NCI-H446 treated with DMSO at 0.1 percent for 48 hours (cell line): ENCODE measurements around the gene CDK14.
"Not testable (repeated sequence)": the region's sequence is repeated elsewhere in the genome, so short reads cannot be mapped to it uniquely, and the experiment has no call there.

Experiments
- DNase-seq: peaks from one replicate; lab custom pipeline; 2025; lab: John Stamatoyannopoulos, UW

CDK14 gene

GRCh38 chr7:91157579-91158320 is 561.6 kb downstream of the CDK14 start:
- no peak for DNase-seq

GRCh38 chr7:91162436-91162835 is 566.3 kb downstream of the CDK14 start:
- DNase-seq = no peak

- DNase-seq = no peak
These were observed 568.4 kb downstream of the CDK14 start for GRCh38 chr7:91164506-91164905.

GRCh38 chr7:91165006-91165845 is 569.1 kb downstream of the CDK14 start:
- DNase-seq = no peak

GRCh38 chr7:91165846-91166230 is 569.7 kb downstream of the CDK14 start:
- DNase-seq = no peak

- no peak for DNase-seq
These were observed 573.0 kb downstream of the CDK14 start for GRCh38 chr7:91168871-91169829.

GRCh38 chr7:91169830-91170191 is 573.7 kb downstream of the CDK14 start:
- no peak for DNase-seq

- not testable (repeated sequence) for DNase-seq
These were observed 577.1 kb downstream of the CDK14 start for GRCh38 chr7:91173265-91173664.

GRCh38 chr7:91180746-91181145 is 584.6 kb downstream of the CDK14 start:
- no peak for DNase-seq

GRCh38 chr7:91181949-91182348 is 585.8 kb downstream of the CDK14 start:
- DNase-seq = no peak

- DNase-seq = no peak
These were observed 587.0 kb downstream of the CDK14 start for GRCh38 chr7:91182819-91183764.

- DNase-seq = no peak
These were observed 589.6 kb downstream of the CDK14 start for GRCh38 chr7:91185771-91186170.

- DNase-seq = no peak
These were observed 590.9 kb downstream of the CDK14 start for GRCh38 chr7:91187061-91187460.

GRCh38 chr7:91191771-91192170 is 595.6 kb downstream of the CDK14 start:
- DNase-seq = no peak

- DNase-seq = no peak
These were observed 597.0 kb downstream of the CDK14 start for GRCh38 chr7:91193141-91193540.

- DNase-seq = no peak
These were observed 598.7 kb downstream of the CDK14 start for GRCh38 chr7:91194841-91195240.

GRCh38 chr7:91196058-91196457 is 599.9 kb downstream of the CDK14 start:
- DNase-seq = no peak

- no peak for DNase-seq
These were observed 602.2 kb downstream of the CDK14 start for GRCh38 chr7:91198371-91198770.

GRCh38 chr7:91199601-91200000 is 603.5 kb downstream of the CDK14 start:
- DNase-seq = no peak

- no peak for DNase-seq
These were observed 605.5 kb downstream of the CDK14 start for GRCh38 chr7:91201442-91202113.
